ENCODE measurements around the gene GHR.

DNA sequence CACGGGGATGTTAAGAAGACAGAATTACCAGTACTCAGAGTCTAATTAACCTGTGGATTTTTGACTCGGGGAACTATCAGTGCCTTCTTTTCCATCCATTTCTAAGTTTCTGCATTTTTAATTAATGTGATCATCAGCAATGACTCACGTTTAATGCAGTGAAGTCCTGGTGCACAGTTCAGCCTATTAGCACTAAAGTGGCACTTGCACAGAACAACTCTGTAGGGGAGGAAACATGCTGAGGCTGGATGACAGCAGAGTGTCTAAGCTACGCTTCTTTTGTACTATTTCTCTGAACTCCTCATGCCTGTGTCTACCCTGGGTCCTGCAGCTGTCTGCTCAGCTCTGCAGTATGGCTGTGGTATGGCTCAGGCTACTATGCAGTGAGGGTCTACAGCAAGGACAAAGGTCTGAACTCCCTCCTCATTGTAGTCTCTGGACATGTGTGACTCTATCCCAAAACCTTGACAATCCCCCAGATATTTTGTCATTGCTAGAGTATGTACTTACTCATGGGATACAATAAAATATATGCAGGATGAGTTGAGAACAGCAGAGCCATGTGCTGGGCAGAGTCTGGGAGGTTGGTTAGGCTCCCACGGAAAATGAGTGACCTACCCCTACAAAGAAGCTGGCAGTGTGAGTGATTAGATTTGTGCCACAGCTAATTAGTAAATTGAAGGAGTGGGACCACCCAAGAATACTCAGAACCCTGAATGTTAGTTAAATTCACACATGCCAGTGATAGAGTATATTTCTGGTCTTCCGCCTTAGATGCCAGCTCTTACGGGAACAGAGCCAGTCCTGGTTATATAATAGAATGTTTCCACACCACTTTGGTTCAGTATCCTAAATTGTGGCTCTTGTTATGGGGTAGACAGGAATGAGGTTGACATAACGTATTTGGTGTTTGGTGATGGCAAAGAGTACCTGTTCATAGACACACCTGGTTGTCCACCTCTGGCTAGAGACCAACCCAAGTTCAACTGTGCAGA is 148.0 kb downstream of the GHR start:
- no peak for TF ChIP-seq TAF1 (IDR thresholded peaks at IDR 0.05; ENCODE audit: low read depth, low read length)
- TF ChIP-seq CTCF (IDR thresholded peaks at IDR 0.05; ENCODE audit: control extremely low read depth in 1 of 3, insufficient read depth in 1 of 3, low read depth in 1 of 3, low read length in 3 of 3) = no peak
- TF ChIP-seq POLR2A (IDR thresholded peaks at IDR 0.05; ENCODE audit: control extremely low read depth in 1 of 2, low read depth in 2 of 2, low read length in 2 of 2) = no peak
- TF ChIP-seq EP300 (IDR thresholded peaks at IDR 0.05; ENCODE audit: borderline replicate concordance in 1 of 2, low read depth in 2 of 2, low read length in 2 of 2) = no peak
- no peak for TF ChIP-seq KDM5A (IDR thresholded peaks at IDR 0.05; ENCODE audit: low read length)
- no peak for TF ChIP-seq RNF2 (IDR thresholded peaks at IDR 0.05; ENCODE audit: borderline replicate concordance, low read depth, low read length, missing control alignments, poor library complexity, severe bottlenecking)
- no peak for TF ChIP-seq CBX8 (IDR thresholded peaks at IDR 0.05; ENCODE audit: borderline replicate concordance, low read depth, low read length)
- TF ChIP-seq, protein P1, sequence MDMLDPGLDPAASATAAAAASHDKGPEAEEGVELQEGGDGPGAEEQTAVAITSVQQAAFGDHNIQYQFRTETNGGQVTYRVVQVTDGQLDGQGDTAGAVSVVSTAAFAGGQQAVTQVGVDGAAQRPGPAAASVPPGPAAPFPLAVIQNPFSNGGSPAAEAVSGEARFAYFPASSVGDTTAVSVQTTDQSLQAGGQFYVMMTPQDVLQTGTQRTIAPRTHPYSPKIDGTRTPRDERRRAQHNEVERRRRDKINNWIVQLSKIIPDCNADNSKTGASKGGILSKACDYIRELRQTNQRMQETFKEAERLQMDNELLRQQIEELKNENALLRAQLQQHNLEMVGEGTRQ (IDR thresholded peaks at IDR 0.05; ENCODE audit: low read length) = no peak
- TF ChIP-seq HDAC2 (IDR thresholded peaks at IDR 0.05; ENCODE audit: borderline replicate concordance in 1 of 2, low read depth in 2 of 2, low read length in 2 of 2) = no peak
- no peak for TF ChIP-seq EZH2 (IDR thresholded peaks at IDR 0.05; ENCODE audit: low read depth, low read length, severe bottlenecking)
- no peak for TF ChIP-seq RAD21 (IDR thresholded peaks at IDR 0.05 in 1 of 2, conservative IDR thresholded peaks at IDR 0.05 in 1 of 2; ENCODE audit: low read depth in 2 of 2, low read length in 2 of 2)
- TF ChIP-seq POLR2AphosphoS5 (IDR thresholded peaks at IDR 0.05; ENCODE audit: low read depth, low read length) = no peak
- no peak for TF ChIP-seq CHD2 (IDR thresholded peaks at IDR 0.05; ENCODE audit: low read length)
- TF ChIP-seq KDM1A (IDR thresholded peaks at IDR 0.05; ENCODE audit: borderline replicate concordance, low read length) = no peak

Data from H1 (cell line).